Ovary (tissue), 9 donors: ENCODE results near the gene JAM3. TPM values are rescaled to one million over a fixed set of nuclear protein-coding genes. Genes with fewer than 3 reads are reported as not detected.

Source experiments
- DNase-seq, 5 donors: peaks; one replicate each; pipeline ENCODE4 v3.0.0-alpha.2; 2019 to 2020
- H3K27ac ChIP-seq, 2 donors: fragments of 200-600 bp; one replicate each; pipeline versions ENCODE4 v1.5.1 to v1.8.0; 2019 to 2022
- H3K27me3 ChIP-seq: fragments of 200-600 bp; one replicate; pipeline ENCODE4 v1.8.0; 2022
- H3K36me3 ChIP-seq: fragments of 200-600 bp; sonication (generic); one replicate; pipeline ENCODE4 v1.5.1; 2019
- H3K4me1 ChIP-seq: one replicate; pipeline ENCODE4 v1.8.1; 2013; ENCODE audit warnings: mild to moderate bottlenecking, moderate library complexity; ENCODE audit not compliant: insufficient read depth
- H3K4me3 ChIP-seq: fragments of 200-600 bp; sonication (generic); one replicate; pipeline ENCODE4 v1.5.1; 2017
- H3K9me3 ChIP-seq, 2 donors: fragments of 200-600 bp in 1 of 2; sonication (generic) in 1 of 2; one replicate each; pipeline versions ENCODE4 v1.5.1 to v1.8.1; 2013 to 2019; ENCODE audit warnings: mild to moderate bottlenecking in 1 of 2, moderate library complexity in 1 of 2
- CTCF ChIP-seq, 3 donors: fragments of 450-650 bp in 2 of 3; fragments of 200-600 bp in 1 of 3; IDR thresholded peaks; one replicate each; pipeline versions ENCODE4 v1.5.1 to v1.8.0; 2016 to 2022; ENCODE audit warnings: antibody characterized with exemption in 3 of 3, mild to moderate bottlenecking in 1 of 3
- EP300 ChIP-seq: sonication (generic); formaldehyde crosslinking; IDR thresholded peaks from one replicate; pipeline ENCODE4 v1.6.1; 2017; ENCODE audit warnings: antibody characterized with exemption
- POLR2A ChIP-seq: fragments of 450-650 bp; IDR thresholded peaks from one replicate; pipeline ENCODE4 v1.6.1; 2017; ENCODE audit warnings: antibody characterized with exemption, mild to moderate bottlenecking, moderate library complexity
- WGBS, 3 donors: extraction: QIAGEN DNeasy Blood & Tissue Kit in 1 of 3; methylation state at CpG; one replicate each; pipeline versions ENCODE4 v1.1.5 to v1.1.7; 2013 to 2017; 5-methylcytosine and 5-hydroxymethylcytosine counted together
- intact Hi-C, 4 donors: fragments of 100-400 bp; cut with DNase I; formaldehyde crosslinking; loops; one replicate each; pipeline versions ENCODE4 v1.11.0 to v1.15.1; 2022 to 2023
- polyA plus RNA-seq, 2 donors: library from polyadenylated mRNA; stranded (reverse); fragments of 200-250 nt in 1 of 2; fragments of 350-450 nt in 1 of 2; fragmentation: Illumina TruSeq in 1 of 2; extraction: RNeasy Lipid Tissue Mini Kit (QIAGEN cat#74804) in 1 of 2; gene quantifications; one replicate each; pipeline ENCODE4 v1.2.3, GENCODE V29; 2013 to 2014
- total RNA-seq, 7 donors: library from RNA; depleted of rRNA in 2 of 7; stranded (reverse); fragments of >200 nt in 2 of 7; fragmentation: NEBNext Ultra II Directional in 3 of 7; extraction: Animal tissue kit (Norgen Biotek cat#: 25700) in 3 of 7; gene quantifications; one replicate each; pipeline versions ENCODE4 v1.1.0 to v1.2.4, GENCODE V29; 2016 to 2023
- donor health status: DM: no; HTN: no; CAD: no; lungs with moderate emphysema.
- donor health status: DM: no; HTN: no; CAD: no.
- donor health status: Bipolar disorder and iron deficiency.
- donor health status: DM: yes; HTN: yes; CAD: no.
- donor health status: DM: no; HTN: no; CAD: no.
- donor health status: DM: yes; HTN: yes; CAD: no.

The JAM3 gene
- total and polyA plus RNA-seq, 9 donors, result 32.5 to 95.0 (median 72.3) TPM

- H3K27ac ChIP-seq, result no peak overlapping the region
Measured at GRCh38 chr11:134124660-134125451, 56.0 kb downstream of the JAM3 start.

DNA sequence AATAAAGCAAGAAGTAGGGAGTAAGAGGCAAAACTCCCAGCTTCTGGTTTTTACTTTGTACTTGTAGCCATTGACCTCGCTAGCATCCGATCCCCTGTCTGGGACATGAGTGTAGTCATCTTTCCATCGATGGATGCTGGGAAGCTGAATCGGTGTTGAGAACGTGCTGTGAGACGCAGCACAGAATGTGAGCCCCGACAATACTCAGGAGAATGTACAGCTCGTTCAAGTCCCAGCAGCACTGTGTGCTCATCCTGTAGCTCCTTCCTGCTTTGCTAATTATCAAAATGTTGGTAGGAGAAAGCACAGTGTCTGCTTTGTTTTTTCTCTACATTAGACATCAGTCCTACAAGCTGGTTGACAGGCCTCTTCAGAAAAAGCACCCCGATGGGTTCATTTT is 56.6 kb downstream of the JAM3 start:
- Histone ChIP-seq H3K27ac (no peak overlapping the region), H3K9me3 (no peaks in the 10 kb centered on the region), H3K4me1 (peaks cover 6% of the 10 kb centered on the region), H3K27me3 (no peaks in the 10 kb centered on the region), H3K4me3 (peak overlapping the region; percentile 40), H3K36me3 (no peaks in the 10 kb centered on the region)
- no peak for TF ChIP-seq CTCF (IDR thresholded peaks at IDR 0.05)
- TF ChIP-seq POLR2A, result no peak
- TF ChIP-seq EP300, result no peak
- DNase-seq, result no peak
- 37 to 51% (median 42%) methylated on average over 9 of the region's 9 CpGs for WGBS, 3 donors
- intact Hi-C loops, result loop anchor here in 1 of 4 donors (5.0 kb wide), 1 partner anchor 73 kb away; no protein-coding TSS in a partner anchor

More at GRCh38 chr11:134124660-134125451, 56.0 kb downstream of the JAM3 start:
- Histone ChIP-seq H3K4me3 (peak overlapping the region; percentile 40), H3K9me3 (no peaks in the 10 kb centered on the region), H3K36me3 (no peaks in the 10 kb centered on the region), H3K4me1 (peaks cover 6% of the 10 kb centered on the region), H3K27me3 (no peaks in the 10 kb centered on the region)
- no peak for TF ChIP-seq CTCF (IDR thresholded peaks at IDR 0.05)
- no peak for TF ChIP-seq POLR2A
- TF ChIP-seq EP300, result no peak
- intact Hi-C loops, result loop anchor here in 2 of 4 donors (5.0 kb wide), 2 partner anchors 73 to 78 kb away; no protein-coding TSS in a partner anchor
- DNase-seq, result peak in 4 of 5 donors; percentile 29 to 57 (median 45)
- 3 to 8% (median 8%) methylated on average over 52 to 54 of the region's 54 CpGs for WGBS, 3 donors

- H3K27me3 ChIP-seq, result no peaks in the 10 kb centered on the region
- DNase-seq, result no peak
- intact Hi-C loops, result loop anchor here in 1 of 4 donors (5.0 kb wide), 1 partner anchor 74 kb away; no protein-coding TSS in a partner anchor
- H3K36me3 ChIP-seq, result no peaks in the 10 kb centered on the region
- H3K27ac ChIP-seq, result no peak overlapping the region
- no peak overlapping the region for H3K4me3 ChIP-seq
- 88 to 96% (median 95%) methylated on average over 1 of the region's 1 CpG for WGBS, 3 donors
- TF ChIP-seq EP300, result no peak
- no peak for TF ChIP-seq CTCF (IDR thresholded peaks at IDR 0.05)
- H3K9me3 ChIP-seq, result no peaks in the 10 kb centered on the region
- peaks cover 6% of the 10 kb centered on the region for H3K4me1 ChIP-seq
Measured at GRCh38 chr11:134126217-134126822, 57.4 kb downstream of the JAM3 start.

- Histone ChIP-seq H3K36me3 (no peaks in the 10 kb centered on the region), H3K9me3 (no peaks in the 10 kb centered on the region), H3K27me3 (no peaks in the 10 kb centered on the region), H3K27ac (no peak overlapping the region), H3K4me3 (no peak overlapping the region), H3K4me1 (no peaks in the 10 kb centered on the region)
- intact Hi-C loops, result no loop called here
- no peak for DNase-seq
- TF ChIP-seq EP300 (no peak), POLR2A (no peak), CTCF (IDR thresholded peaks at IDR 0.05) (no peak)
- WGBS, 3 donors, result 73 to 96% (median 93%) methylated on average over 2 of the region's 2 CpGs
Measured at GRCh38 chr11:134131628-134132244, 62.9 kb downstream of the JAM3 start.
